Activated naive CD4-positive, alpha-beta T cell treated with anti-CD3 and anti-CD28 coated beads, Interleukin-2, amount 50 U/mL, for 72 hours (primary cell): ENCODE results near the gene OGFOD2. TPM values are rescaled to one million over a fixed set of nuclear protein-coding genes. Genes with fewer than 3 reads are reported as not detected.

Source experiments
- ATAC-seq, 2 donors: fragments of 150-1000 bp; cut with Tn5 transposase; 2 replicates each; pipeline ENCODE4 v1.10.0; 2021; ENCODE audit warnings: mild to moderate bottlenecking in 2 of 2, moderate library complexity in 2 of 2
- DNase-seq, 2 donors: peaks; one replicate each; pipeline ENCODE4 v3.0.0; 2021 to 2022; ENCODE audit warnings: low spot score in 2 of 2
- H3K27ac Mint-ChIP-seq, 2 donors: one replicate each; pipeline ENCODE4 v1.8.0; 2022; ENCODE audit warnings: mild to moderate bottlenecking in 2 of 2, mixed read lengths in 2 of 2
- H3K36me3 Mint-ChIP-seq, 2 donors: one replicate each; pipeline ENCODE4 v1.8.0; 2022; ENCODE audit warnings: mixed read lengths in 2 of 2
- H3K9me3 Mint-ChIP-seq, 2 donors: one replicate each; pipeline ENCODE4 v1.8.0; 2022; ENCODE audit warnings: mixed read lengths in 2 of 2
- total RNA-seq, 2 donors: library from RNA; stranded (reverse); gene quantifications; one replicate each; pipeline ENCODE4 v1.2.3, GENCODE V29; 2022

OGFOD2 gene
- total RNA-seq, 2 donors from 2014 or later: 30.3 to 30.8 TPM

- no peaks in the 10 kb centered on the region for H3K9me3 Mint-ChIP-seq
- ATAC-seq (no peak), DNase-seq (no peak)
- H3K36me3 Mint-ChIP-seq: no peaks in the 10 kb centered on the region
- H3K27ac Mint-ChIP-seq: peak overlapping the region in 1 of 2 donors; percentile 66
These were observed 52.8 kb downstream of the OGFOD2 start for GRCh38 chr12:123027726-123028445.

- ATAC-seq (no peak), DNase-seq (no peak)
- Mint-ChIP-seq H3K9me3 (no peaks in the 10 kb centered on the region), H3K36me3 (peaks cover 0 to 4% of the 10 kb centered on the region in 2 donors), H3K27ac (peak overlapping the region in 1 of 2 donors; percentile 66)
These were observed 53.4 kb downstream of the OGFOD2 start for GRCh38 chr12:123028475-123028874.

- Mint-ChIP-seq H3K9me3 (no peaks in the 10 kb centered on the region), H3K36me3 (peaks cover 0 to 10% of the 10 kb centered on the region in 2 donors), H3K27ac (no peak overlapping the region)
- DNase-seq (no peak), ATAC-seq (no peak)
These were observed 54.5 kb downstream of the OGFOD2 start for GRCh38 chr12:123029550-123029949.

Other genes with a start within 250 kb of the OGFOD2 start
- gene HCAR1, start 244.4 kb upstream of the OGFOD2 start, total RNA-seq: 1 to 10 TPM in 1 of 2 donors, under 1 TPM in 1; 0.52 to 1.8 TPM
- 10 to 100 TPM; 58.6 to 65.0 TPM for gene DENR, start 222.4 kb upstream of the OGFOD2 start, total RNA-seq
- 1 to 10 TPM in 1 of 2 donors, under 1 TPM in 1; 0.37 to 1.8 TPM for gene CCDC62, start 200.7 kb upstream of the OGFOD2 start, total RNA-seq
- gene HIP1R, start 139.8 kb upstream of the OGFOD2 start, total RNA-seq: 10 to 100 TPM; 16.7 to 48.9 TPM
- gene VPS37B, start 79.1 kb upstream of the OGFOD2 start, total RNA-seq: 10 to 100 TPM; 10.1 to 11.1 TPM
- 1 to 10 TPM; 8.9 to 9.5 TPM for gene ABCB9, start 8.8 kb upstream of the OGFOD2 start, total RNA-seq
- gene ARL6IP4, start 5.4 kb downstream of the OGFOD2 start, total RNA-seq: 100 to 1,000 TPM in 1 of 2 donors, 10 to 100 TPM in 1; 99.9 to 180 TPM
- 10 to 100 TPM; 15.9 to 18.5 TPM for gene PITPNM2, start 175.8 kb downstream of the OGFOD2 start, total RNA-seq